ES-I3 (cell line): ENCODE results near the gene RHCE.
"Not testable (repeated sequence)": the region's sequence is repeated elsewhere in the genome, so short reads cannot be mapped to it uniquely, and the experiment has no call there.

ENCODE experiments used
- H3K36me3 ChIP-seq: 2 replicates; pipeline ENCODE4 v1.6.1; 2013; ENCODE audit warnings: mild to moderate bottlenecking, low read length, control low read depth, moderate library complexity; ENCODE audit not compliant: insufficient read depth
- H3K4me1 ChIP-seq: 2 replicates; pipeline ENCODE4 v1.6.1; 2013; ENCODE audit warnings: mild to moderate bottlenecking, control low read depth, low read length; ENCODE audit not compliant: insufficient read depth
- H3K9ac ChIP-seq: 2 replicates; pipeline ENCODE4 v1.6.1; 2013; ENCODE audit warnings: low read depth, mild to moderate bottlenecking, low read length, moderate library complexity
- H3K9me3 ChIP-seq: 2 replicates; pipeline ENCODE4 v1.6.1; 2013; ENCODE audit warnings: mild to moderate bottlenecking, low read length, moderate library complexity; ENCODE audit not compliant: control insufficient read depth, insufficient read depth

Gene RHCE

GRCh38 chr1:25389721-25390120, 30.9 kb downstream of the RHCE start:
- not testable (repeated sequence) for H3K4me1 ChIP-seq, H3K36me3 ChIP-seq, H3K9me3 ChIP-seq, H3K9ac ChIP-seq

DNA sequence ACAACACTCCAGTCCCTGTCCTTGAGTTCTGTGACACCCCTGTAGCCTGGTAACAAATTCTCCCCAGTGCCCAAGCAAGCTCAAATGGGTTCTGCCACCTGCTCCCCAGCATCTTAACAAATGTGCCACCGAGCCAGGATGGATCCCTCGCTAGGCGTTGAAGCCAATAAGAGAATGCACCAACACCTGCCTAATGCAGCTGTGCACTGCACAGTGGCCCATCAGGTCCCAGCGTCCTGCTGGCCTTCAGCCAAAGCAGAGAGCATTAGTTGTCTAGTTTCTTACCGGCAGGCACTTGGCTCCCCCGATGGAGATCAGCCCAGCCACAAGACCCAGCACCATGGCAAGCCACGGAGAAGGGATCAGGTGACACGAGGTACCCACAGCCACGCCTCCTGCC, 31.9 kb downstream of the RHCE start:
- H3K4me1 ChIP-seq, H3K9me3 ChIP-seq, H3K9ac ChIP-seq, H3K36me3 ChIP-seq: not testable (repeated sequence)

DNA sequence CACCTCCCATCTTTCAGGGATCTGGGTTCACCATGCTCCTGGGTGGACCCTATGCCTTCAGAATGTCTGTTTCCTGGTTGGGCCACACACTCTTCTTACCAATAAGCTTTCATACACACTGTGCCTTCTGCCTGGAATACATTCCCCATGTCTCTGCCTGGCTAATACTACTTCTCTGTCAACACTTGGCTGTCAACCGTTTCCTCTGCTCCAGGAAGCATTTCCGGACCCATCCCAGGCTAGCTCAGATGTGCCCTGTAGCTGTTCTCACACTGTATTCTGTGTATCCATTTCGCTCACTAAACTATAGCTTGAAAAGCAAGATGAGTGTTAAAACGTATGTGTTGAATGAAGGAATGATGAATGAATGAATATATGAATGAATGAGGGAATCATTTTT, 33.5 kb downstream of the RHCE start:
- not testable (repeated sequence) for H3K9ac ChIP-seq, H3K9me3 ChIP-seq, H3K4me1 ChIP-seq, H3K36me3 ChIP-seq

DNA sequence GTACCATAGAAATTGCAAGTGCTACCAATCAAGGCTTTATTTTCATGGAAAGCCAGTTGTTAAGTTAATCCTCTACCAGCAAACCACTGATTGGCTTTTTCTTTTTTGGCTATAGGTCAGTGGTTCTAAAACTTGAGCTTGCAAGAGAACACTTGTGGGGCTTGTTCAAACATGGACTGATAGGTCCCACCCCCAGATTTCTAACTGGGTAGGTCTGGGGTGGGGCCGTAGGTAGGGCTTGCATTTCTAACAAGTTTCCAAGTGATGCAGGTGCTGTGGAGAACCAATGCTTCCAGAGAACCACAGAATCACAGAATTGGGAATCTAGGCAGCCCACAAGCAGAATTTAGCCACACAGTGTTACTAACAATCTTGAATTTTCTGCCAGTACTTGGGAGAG, 36.8 kb downstream of the RHCE start:
- not testable (repeated sequence) for H3K9ac ChIP-seq, H3K36me3 ChIP-seq, H3K4me1 ChIP-seq, H3K9me3 ChIP-seq

GRCh38 chr1:25383090-25383489, 37.5 kb downstream of the RHCE start:
- not testable (repeated sequence) for H3K4me1 ChIP-seq, H3K9ac ChIP-seq, H3K9me3 ChIP-seq, H3K36me3 ChIP-seq

GRCh38 chr1:25382543-25382942, 38.1 kb downstream of the RHCE start:
- not testable (repeated sequence) for H3K36me3 ChIP-seq, H3K9ac ChIP-seq, H3K4me1 ChIP-seq, H3K9me3 ChIP-seq

DNA sequence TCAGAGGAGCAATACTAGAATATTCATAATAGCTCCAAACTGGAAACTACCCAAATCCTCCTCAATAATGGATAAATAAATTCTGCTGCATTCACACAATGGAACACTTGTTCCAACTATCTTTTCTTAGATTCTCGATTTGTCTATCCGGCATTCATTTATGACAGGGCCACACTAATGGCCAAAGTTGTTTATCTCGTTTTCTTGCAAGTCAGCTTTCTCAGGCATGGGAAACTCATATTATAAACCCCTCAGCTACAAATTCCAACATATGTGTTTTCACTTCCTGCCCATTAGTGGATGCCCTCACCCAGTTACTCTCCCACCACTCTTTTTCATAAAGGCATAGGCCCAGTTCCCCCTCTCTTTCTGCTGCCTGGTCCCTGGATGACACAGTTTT, 42.3 kb downstream of the RHCE start:
- not testable (repeated sequence) for H3K9ac ChIP-seq, H3K36me3 ChIP-seq, H3K9me3 ChIP-seq, H3K4me1 ChIP-seq

GRCh38 chr1:25371757-25372156, 48.9 kb downstream of the RHCE start:
- H3K9ac ChIP-seq, H3K9me3 ChIP-seq, H3K36me3 ChIP-seq, H3K4me1 ChIP-seq: not testable (repeated sequence)

- H3K9ac ChIP-seq, H3K36me3 ChIP-seq, H3K9me3 ChIP-seq, H3K4me1 ChIP-seq: not testable (repeated sequence)
Observed at GRCh38 chr1:25369691-25370271, 50.8 kb downstream of the RHCE start.

DNA sequence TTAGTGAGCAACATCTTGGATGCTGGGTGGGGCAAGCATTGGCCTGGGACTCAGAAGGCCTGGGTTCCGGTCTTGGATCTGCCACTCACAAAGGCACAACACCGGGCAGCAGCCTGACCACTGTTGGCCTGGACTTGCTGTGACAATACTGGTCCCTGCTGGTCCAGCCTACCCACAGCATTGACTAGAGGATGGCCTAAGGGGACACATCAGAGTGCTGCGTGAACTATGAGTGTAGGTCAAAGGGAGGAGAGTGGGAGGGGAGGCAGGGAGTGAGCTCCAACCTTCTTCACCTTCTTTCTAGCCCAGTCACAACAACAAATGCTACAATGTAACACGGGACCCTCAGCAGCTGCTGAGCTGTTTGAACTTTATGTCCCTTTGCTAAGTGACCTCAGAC, 51.4 kb downstream of the RHCE start:
- Histone ChIP-seq H3K9ac (no peak overlapping the region), H3K9me3 (no peaks in the 10 kb centered on the region), H3K4me1 (no peaks in the 10 kb centered on the region), H3K36me3 (no peaks in the 10 kb centered on the region)

DNA sequence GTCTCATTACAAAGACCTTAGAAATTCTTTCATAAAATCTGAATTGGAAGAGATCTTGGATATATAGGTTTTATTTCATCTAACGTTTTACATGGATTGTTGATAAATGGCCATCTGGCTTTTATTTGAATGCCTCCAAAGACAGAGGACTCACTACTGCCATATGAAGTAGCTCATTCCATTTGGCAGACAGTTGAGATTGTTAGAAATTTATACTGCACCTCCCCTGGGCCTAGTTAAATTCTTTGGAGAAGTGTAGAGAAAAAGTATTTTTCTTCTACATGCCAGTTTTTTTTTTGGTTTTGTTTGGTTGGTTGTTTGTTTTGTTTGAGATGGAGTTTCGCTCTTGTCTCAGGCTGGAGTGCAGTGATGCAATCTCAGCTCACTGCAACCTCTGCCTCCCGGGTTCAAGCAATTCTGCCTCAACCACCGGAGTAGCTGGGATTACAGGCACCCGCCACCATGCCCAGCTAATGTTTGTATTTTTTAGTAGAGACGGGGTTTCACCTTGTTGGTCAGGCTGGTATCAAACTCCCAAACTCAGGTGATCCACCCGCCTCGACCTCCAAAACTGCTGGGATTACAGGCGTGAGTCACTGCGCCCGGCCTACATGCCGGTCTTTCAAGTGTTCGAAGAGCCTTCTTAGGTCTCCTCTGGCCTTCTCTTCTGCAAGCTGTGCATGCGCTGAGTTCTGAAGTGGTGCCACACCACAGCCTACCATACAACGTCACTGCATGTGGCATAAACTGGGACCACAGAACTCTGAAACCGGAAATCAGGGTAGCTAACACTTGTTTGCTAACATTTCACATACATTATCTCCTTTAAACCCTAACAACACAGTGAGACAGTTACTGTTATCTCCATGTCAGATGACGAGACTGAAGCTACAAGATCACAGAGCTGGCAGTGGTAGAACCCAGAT, 57.7 kb downstream of the RHCE start:
- not testable (repeated sequence) for H3K4me1 ChIP-seq, H3K9me3 ChIP-seq, H3K9ac ChIP-seq, H3K36me3 ChIP-seq

DNA sequence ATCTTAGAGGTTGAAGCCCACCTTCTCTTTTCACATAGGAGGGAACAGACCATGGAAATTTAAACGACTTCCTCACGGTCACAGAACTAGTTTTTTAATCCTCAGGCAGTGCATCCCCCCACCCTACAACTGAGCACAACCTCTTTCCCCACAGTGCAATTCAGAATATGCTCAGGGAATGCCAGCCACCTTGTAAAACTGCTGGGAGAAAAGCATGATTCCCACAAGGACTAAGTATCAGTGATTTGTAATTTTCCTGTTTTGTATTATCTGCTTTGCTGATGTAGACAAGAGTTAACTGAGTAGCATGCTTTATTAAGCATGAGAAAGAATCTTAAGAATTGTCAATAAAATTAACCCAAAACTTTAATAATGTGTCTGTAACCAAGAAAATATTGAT, 58.7 kb downstream of the RHCE start:
- H3K9ac ChIP-seq: no peak overlapping the region
- H3K36me3 ChIP-seq: peaks cover 3% of the 10 kb centered on the region
- no peaks in the 10 kb centered on the region for H3K9me3 ChIP-seq
- H3K4me1 ChIP-seq: no peaks in the 10 kb centered on the region

DNA sequence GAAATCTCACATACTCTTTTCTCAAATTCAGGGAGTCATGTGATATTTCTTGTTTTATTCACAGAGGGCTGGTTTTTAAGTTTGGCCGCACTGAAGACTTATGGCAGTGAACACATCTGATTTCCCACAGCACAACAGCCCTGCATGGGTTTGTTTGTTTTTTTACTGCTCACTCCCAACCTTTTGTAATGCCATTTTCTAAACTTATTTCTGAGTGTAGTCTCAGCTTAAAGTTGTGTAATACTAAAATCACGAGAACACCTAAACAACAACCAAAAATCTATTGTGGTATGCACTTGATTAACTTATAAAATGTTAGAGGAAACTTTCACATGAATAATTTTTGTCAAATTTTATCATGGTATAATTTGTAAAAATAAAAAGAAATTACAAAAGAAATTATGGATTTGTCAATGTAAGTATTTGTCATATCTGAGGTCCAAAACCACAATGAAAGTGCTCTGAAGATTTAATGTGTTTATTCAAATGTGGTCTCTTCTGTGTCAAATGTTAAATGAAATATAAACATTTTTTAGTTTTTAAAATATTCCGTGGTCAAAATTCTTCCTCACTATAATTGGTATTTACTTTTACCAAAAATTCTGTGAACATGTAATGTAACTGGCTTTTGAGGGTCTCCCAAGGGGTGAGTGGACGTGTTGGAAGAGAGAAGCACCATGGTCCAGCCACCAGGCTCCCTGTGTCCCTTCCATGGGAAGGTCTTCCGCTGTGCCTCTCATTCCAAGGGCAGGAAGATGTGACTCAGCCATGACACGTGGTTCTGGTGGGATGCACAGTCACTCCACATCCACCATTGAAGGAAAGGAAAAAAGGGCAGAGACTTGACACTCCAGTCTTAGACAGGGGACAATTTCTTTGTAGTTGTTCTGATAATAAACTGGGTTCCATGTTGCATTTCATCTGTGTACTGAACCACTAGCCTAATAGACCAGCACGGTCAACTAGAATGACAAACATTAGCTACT, 59.7 kb downstream of the RHCE start:
- Histone ChIP-seq H3K36me3 (peaks cover 3% of the 10 kb centered on the region), H3K9me3 (no peaks in the 10 kb centered on the region), H3K9ac (no peak overlapping the region), H3K4me1 (no peaks in the 10 kb centered on the region)

DNA sequence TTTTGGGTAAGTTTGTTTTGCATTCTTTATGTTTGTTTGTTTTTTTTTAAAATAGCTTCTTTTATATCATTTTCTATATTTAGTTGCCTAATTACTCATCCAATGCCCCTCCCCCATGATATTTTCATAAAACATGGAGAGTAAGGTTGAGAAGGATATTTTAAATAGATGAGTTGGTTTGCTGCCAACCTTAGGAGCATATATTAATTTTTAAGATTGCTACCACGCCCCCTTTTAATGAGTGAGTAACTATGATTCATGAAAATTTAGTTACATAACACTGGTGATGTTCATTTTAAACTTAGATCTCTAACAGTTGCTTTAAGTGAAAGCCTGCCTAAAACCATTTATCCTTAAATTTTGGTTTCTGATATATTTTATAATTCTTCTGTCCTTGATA, 63.8 kb downstream of the RHCE start:
- Histone ChIP-seq H3K36me3 (peaks cover 3% of the 10 kb centered on the region), H3K9me3 (no peaks in the 10 kb centered on the region), H3K4me1 (no peaks in the 10 kb centered on the region), H3K9ac (no peak overlapping the region)
